Heart left ventricle (tissue), 13 donors: ENCODE data around the gene PACSIN2.

Experiments
- POLR2A ChIP-seq, 2 donors: fragments of 450-650 bp; IDR thresholded peaks; one replicate each; pipeline ENCODE4 v1.6.1; 2017; ENCODE audit warnings: antibody characterized with exemption in 2 of 2, mild to moderate bottlenecking in 2 of 2, moderate library complexity in 2 of 2
- TF ChIP-seq, protein P1 (sequence below), 12 donors: fragments of 200-600 bp; sonication (generic) in 4 of 12; IDR thresholded peaks; one replicate each; pipeline versions ENCODE4 v1.5.0 to v1.8.0; 2018 to 2022; ENCODE audit warnings: antibody characterized with exemption in 12 of 12, mild to moderate bottlenecking in 5 of 12
- donor health status: ischemic (EF 13 %, LVEDD 7.1; RV severe dilation, severe dysfunction).
- donor health status: DM: no; HTN: yes; CAD: no.
- donor health status: DM: no; HTN: no; CAD: no.
- donor health status: ischemic (EF 25% LVEDD 6.9; RV normal size, moderate dysfunction).
- donor health status: ischemic (EF 25% LVEDD 5.7; RV mildly dilated, moderate dysfunction).
- donor health status: ischemic (EF 35%, LVEDD 5.7; RV mildly dilated, moderate dysfunction).
- donor health status: nonischemic (EF 11% LVEDD 7.7; RV severe dilation, severe dysfunction).
- donor health status: DM: yes; HTN: yes; CAD: no.
- donor health status: PGD.
- donor health status: ischemic (EF 29% LVEDD 5.4; RV normal size, mild dysfunction).
- donor health status: nonischemic (EF 23%, LVEDD 6.1; RV moderate dilation, normal function).

DNA sequence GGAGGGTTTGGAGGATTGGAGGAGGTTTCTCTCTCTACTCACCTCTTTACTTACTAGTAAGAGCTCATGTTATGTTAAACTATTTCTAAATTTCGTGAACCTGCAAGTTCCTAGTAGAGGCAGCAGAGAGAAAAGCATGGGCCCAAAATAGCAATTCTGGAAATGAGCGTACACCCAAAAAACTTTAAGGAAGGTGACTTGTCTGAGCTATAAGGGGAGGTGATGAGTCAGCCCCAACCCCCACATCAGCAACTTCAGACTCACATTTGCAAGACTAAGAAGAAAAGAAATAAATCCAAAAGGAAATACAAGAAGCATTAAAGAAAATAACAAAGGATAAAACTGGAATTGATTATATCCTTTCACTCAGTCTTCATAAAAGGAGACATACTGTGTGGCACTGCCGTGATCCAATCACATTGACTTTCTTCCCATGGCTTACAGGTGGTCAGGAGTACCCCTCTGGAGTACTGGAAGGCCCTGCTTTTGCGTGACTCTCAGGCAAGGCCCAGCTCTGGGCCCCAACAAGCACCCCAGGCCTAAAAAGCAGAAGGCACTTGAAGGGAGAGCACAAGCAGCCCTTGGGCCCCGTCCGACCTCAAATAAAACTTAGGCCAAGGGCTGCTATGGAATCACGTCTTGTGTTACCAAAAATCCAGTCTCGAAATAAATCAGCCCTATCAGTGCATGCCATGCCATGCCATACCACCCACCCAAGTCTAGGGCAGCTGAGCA, 14.3 kb downstream of the PACSIN2 start:
- TF ChIP-seq, protein P1, sequence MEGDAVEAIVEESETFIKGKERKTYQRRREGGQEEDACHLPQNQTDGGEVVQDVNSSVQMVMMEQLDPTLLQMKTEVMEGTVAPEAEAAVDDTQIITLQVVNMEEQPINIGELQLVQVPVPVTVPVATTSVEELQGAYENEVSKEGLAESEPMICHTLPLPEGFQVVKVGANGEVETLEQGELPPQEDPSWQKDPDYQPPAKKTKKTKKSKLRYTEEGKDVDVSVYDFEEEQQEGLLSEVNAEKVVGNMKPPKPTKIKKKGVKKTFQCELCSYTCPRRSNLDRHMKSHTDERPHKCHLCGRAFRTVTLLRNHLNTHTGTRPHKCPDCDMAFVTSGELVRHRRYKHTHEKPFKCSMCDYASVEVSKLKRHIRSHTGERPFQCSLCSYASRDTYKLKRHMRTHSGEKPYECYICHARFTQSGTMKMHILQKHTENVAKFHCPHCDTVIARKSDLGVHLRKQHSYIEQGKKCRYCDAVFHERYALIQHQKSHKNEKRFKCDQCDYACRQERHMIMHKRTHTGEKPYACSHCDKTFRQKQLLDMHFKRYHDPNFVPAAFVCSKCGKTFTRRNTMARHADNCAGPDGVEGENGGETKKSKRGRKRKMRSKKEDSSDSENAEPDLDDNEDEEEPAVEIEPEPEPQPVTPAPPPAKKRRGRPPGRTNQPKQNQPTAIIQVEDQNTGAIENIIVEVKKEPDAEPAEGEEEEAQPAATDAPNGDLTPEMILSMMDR (IDR thresholded peaks at IDR 0.05) = no peak
- TF ChIP-seq POLR2A (IDR thresholded peaks at IDR 0.05) = no peak
